ENCODE results near the gene NUF2.
"Not testable (repeated sequence)": the region's sequence is repeated elsewhere in the genome, so short reads cannot be mapped to it uniquely, and the experiment has no call there.

Gene NUF2

DNA sequence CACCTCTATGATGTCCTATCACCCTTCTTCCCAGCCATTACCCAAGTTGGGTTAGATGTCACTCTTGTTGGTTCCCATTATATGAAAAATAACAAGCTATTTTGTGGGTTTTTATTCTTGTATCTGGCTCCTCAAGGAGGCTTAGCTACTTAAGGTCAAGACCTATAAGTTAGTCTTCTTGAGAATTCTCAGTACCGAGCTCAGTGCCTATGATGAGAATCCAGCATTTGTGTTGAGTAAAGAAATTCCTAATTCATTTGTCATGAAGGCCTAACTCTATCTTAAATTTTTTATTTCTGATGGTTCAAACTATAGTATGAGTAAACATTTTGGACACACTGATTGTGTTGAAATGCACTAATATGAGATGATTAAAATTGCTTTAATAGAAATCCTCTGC, 15.9 kb downstream of the NUF2 start:
- DNase-seq: no peak

DNA sequence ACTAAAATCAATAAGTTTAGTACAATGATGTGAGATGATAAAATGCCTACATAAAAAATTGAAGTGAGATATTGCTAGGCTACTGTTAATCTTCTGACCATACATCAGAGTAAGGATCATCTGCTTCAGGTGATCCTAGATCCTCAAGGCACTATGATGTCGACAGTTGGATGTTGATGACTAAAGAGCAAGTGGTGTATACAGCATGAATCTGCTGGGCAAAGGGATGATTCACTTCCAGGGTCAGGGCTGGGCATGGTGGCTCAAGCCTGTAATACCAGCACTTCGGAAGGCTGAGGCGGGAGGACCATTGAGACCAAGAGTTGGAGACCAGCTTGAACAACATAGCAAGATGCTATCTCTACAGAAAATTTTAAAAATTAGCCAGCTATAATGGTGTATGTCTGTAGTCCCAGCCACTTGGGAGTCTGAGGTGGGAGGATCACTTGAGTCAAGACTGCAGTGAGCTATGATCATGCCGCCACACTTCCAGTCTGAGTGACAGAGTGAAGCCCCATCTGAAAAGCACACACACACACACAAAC, 24.6 kb downstream of the NUF2 start:
- DNase-seq: no peak

DNA sequence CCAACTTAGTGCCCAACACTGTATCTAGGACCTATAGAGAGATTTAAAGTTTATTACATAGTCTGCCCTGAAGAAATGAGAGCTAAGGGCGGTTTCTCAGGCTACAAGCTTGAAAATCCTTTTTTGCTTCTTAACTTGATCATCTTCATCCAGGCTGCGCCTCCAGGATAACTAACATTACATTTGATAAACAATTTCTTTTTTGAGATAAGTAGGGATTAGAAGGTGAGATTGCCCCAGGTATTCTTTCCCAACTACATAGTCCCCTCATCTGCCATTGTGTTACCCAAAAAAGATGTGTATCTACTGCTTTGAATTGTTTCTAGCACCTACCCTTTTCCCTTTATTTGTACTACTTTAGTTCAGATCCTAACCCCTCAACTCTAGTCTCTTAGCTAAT, 25.4 kb downstream of the NUF2 start:
- no peak for DNase-seq

DNA sequence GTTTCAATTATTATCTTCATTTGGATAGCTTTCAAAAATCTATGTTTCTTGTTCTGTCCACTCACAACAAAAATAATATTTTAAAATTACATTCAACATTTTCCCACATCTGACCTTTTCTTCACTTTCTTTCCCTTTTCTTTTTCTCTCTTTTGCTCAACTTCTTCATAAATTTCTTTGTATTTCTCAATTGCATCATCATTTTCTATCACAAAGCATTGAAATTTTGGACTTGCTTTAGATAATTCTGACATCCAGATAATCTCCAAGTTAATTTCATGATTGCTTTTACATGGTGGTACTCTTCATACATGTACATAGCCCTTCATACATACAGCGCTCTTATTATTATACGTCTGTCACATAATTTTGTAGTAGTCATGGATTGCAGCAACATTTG, 30.2 kb downstream of the NUF2 start:
- DNase-seq: no peak

DNA sequence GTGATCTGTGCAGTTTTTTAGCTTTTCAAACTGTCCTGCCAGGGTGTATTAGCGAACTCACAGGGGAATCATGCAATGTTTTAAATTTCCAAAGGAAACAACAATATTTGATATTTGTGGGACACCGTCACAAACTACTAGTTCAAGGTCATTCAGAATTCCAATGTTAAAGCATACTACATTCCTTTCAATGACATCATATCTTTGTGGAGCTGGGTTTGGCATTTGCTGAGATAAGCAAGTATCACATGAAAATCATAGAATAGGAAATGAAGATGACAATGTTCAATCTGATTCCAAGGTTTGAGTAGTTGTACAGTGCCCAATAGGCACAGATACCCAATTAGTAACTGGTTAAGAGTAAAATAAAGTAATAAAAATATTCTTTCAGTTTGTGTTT, 35.6 kb downstream of the NUF2 start:
- DNase-seq: no peak

DNA sequence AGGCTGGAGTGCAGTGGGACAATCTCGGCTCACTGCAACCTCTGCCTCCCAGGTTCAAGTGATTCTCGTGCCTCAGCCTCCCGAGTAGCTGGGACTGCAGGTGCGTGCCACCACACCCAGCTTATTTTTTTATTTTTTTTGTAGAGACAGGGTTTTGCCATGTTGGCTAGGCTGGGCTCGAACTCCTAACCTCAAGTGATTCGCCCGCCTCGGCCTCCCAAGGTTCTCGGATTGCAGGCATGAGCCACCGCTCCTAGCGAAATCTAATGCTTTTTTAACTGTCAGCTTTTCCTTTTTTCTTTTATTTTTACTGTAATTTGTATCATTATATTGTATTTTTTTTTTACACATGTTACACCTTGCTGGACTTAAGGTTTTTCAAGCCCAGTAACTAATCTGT, 36.4 kb downstream of the NUF2 start:
- not testable (repeated sequence) for DNase-seq

DNA sequence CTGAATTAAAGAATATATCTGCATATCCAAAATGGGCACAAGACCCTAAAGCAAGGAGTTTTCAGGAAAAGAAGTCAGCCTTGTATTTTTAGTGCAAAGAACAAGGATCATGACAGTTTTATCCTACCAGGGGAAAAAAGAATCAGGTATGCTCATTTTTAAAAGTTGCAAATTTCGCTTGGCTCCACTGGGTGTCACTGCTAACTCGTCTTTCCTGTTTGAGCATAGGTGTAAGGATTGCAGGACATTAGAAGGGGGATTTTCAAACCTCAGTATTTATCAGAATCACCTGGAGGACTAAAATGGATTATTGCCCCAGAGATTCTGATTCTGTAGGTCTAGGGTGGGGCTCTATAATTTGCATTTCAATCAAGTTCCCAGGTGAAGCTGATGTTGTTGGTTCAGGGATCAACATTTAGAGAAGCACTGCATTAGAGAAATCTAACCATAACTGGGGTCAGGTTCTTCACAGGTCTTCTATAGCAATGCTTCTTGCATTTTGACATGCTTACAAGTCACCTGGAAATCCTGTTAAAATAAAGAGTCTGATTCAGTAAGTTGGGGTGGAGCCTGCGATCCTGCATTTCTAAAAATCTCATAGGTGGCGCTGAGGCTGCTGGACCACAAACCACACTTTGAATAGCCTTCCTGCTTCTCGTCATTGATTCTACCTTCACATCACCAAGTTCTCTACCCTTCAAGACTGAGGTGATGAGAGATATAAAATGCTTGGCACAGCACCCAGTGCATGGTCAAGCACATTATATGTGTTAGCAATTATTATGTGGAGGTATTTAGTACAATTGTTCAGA, 39.6 kb downstream of the NUF2 start:
- peak; percentile 21 for DNase-seq

DNA sequence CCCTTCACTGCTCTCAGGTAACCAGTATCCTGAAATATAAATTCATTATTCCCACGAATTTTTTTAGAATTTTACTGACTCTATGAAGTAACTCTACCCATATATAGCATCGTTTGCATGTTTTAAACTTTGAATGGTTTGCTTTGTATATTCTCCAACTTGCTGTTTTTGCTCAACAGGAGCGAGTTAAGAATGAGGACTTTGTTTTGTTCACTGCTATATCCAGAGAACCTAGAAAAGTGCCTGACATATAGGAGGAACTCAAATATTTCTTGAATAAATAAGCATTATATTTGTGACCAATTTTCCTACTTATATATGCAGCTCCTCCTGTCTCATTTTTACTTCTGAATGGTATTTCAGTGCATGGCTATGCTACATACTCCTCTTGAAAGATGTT, 43.4 kb downstream of the NUF2 start:
- DNase-seq: no peak

DNA sequence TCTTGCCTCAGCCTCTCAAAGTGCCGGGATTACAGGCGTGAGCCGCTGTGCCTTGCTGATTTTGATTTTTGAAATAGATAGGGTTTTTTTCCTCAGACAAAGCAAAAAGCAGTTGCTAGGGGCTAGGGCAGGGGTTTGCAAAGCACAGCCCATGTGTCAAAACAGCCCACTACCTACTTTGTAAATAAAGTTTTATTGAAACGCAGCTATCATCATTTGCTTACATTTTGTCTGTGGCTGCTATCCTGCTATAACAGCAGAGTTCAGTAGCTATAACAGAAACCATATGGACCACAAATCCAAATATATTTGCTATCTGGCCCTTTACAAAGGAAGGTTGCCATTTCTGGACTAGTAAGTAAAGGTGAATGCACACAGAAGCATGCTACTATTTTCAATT, 44.8 kb downstream of the NUF2 start:
- no peak for DNase-seq

DNA sequence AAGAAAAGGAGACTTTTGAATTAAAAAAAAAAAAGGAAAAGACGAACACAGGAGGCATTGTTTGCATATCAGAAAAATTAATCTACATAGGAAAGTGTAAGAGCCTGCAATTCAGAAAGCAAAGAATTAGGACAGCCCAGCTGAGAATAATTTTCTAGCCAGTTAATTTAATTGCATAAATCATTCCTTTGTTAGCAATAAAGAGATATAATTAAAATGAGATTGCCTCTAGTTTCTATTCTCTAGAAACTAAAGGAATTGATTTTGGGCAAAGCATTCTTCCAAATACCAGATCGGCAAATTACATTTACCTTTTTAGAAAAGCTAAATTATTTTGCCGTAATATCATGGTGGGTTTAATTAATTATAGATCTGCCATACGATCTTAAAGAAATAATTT, 46.0 kb downstream of the NUF2 start:
- no peak for DNase-seq

DNA sequence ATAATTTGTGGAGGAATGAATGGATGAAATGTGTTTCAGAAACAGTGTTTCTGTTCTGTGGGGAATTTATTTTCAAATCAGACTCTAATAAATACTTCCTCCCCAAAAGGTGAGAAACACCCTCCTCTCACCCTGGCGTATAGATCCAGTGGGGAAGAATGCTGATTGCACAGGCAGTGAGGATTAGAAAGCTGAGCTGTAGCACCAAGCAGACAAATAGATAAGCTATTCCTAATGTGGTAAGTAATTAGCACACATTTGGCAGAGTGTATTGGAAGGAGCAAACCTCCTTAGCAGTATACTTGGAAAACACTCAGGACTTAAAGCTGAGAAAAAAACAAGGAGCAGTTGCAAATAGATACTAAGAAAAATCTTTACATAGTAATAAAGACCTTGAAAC, 50.8 kb downstream of the NUF2 start:
- no peak for DNase-seq

DNA sequence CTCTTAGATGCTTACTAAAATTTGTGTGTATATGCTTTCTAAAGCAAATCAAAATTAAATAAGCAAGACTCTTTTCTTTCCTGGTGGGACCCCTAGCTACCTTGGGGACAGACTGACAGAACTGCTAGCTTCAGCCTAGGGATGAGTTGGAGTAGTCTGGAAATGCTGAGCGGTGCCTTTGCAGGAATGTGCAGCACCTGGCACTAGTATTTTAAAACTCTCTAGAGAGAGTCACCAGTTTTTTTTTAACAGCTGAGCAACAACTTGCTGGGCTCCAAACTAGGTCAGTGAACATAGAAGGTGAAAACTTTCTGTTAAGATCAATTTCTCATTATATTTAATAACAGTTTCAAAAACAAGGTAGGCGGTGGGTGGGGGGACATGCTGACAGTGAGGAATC, 56.8 kb downstream of the NUF2 start:
- no peak for DNase-seq

DNA sequence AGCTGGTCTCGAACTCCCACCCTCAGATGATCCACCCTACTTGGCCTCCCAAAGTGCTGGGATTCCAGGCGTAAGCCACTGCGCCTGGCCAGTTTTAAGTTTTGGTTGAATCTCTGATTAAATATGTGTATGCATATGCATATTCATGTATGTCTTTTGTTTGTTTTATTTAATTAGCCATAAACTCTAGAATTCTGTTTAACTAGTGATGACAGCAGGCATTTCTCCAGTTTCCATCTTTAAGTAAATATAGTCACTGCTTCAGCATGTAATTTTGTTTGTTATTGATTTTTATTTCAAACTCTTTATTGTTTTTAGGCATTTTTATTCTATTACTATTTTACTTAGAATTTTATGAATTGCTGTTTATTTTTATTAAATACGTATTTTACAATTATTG, 58.0 kb downstream of the NUF2 start:
- DNase-seq: no peak

DNA sequence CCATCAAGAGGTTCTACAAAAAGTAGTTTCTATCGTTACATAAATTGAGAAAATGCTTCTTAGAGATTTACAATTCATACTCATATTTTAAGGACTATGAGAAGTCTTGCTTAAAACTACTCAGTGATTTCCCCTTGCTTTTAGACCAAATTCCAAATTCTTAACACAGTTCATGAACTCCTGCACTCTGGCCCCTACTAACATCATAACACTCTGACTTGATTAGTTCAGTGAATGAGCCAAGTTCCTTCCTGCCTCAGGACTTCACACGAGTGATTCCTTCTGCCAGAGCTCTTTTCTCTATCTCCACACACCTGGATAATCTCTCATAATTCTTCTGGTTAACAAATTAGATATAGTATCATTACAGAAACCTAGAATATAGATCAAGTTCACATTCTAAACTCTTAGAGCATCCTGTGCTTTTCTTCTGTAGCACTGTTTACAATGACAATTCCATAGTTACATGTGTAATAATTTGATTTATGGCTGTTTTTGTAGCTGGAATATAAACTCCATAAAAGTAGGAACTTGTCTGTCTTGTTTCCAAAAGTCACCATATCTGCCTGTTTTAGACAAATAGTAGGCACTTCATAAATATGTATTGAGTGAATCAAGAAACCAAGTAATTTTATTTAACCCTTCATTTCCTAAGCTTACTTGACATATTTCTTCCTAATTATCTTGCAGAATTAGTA, 59.9 kb downstream of the NUF2 start:
- no peak for DNase-seq

DNA sequence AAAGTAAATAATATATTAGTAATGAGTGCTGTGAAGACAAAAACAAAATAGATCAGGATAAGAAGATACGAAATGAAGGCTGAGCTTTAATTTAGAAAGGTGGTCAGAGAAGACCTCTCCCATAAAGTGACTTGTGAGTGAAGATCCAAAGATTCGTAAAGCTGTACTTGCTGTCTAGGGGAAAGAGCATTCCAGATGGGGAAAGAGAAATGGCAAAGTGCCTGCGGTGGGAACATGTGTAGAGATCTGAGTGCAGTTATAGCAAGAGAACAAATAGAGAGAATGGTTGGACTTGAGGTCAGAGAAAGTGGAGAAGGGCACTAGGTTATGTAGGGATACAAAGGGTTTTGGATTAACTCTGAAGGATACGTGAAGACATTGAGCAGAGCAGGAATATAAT, 60.6 kb downstream of the NUF2 start:
- no peak for DNase-seq

DNA sequence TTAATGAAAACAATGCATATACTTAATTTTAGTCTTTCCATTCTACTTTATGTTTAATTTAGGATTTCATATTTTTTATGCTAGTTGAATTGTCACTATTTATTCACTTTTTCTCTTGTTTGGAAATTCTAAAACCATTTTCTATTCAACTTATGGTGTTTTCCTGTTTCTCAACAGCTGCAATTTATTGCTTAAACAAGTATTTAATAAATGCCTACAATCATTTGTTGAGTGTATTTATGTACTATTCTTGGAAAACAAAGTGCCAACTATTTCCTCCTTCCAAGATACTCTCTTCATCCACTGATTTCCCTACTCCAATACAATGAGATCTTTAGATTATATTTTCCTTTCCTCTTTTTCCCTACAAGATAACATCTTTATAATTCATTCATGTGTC, 65.4 kb downstream of the NUF2 start:
- no peak for DNase-seq

DNA sequence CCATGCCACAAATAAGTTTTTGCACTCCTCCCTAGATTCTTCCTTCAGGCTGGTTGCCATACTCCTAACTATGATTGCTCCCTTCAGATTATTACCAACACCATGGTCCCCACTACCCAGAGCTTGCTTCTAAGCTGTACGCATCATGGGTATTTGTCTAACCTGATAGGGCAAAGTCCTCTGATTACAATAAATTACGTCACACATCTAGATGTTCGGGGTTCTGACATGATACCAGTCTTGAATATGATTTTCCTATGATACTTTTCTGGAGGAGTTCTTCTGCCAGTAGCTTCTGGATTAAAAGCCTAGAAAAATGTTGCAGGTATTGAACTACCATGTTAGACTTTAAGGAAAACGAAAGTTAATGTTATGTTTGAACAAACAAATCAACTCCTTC, 67.2 kb downstream of the NUF2 start:
- no peak for DNase-seq

DNA sequence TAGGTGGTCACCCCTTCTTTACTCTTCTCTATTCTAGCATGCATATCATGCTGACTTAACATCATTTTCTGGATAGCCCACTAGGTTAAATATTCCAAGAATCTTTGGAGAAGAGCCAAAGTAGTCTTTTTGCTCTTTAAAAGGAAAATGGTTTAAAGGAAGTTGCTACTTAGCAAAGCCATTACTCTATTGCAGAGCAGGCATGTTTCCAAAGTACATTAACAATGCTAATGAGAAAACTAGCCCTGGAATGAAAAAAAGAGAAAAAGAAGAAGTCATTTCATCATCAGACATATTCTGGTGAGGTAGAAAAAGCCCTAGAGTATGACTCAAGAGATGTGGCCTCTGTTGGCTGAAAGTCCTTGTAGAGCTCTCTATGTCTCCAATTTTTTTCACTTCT, 74.0 kb downstream of the NUF2 start:
- no peak for DNase-seq

DNA sequence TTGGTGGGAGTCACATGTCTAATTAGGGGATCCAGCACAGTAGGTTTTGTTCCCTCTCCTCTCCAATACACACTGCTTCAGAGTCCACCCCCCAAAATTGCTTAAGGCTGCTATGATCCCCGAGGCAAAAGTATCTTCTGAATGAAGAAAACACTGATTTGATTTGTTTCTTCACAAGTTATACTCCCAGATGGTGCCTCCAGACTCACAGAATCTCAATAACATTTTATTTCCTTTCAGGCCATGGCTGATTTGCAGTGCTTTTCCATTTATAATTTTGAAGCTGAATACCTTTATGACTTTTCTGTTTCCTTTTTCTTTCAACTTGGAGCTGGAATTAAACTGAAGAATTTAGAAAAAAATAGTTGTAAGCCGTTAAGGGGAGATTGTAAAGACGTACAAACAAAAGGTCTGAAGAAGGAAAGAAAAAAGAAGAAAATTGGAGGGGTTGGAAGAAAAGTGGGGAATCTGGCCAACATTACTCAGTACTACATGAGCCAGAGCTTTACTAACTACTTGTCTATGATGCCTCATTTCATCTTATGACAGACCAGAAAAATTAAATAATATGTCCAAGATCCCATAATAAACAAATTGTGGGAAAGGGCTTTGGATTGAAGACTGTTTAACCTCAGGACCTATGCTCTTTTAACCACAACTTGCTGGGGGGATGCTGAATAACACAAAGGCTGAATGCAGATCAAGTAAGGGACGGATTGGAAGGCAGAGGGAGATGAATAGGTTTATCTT, 75.9 kb downstream of the NUF2 start:
- DNase-seq: no peak

DNA sequence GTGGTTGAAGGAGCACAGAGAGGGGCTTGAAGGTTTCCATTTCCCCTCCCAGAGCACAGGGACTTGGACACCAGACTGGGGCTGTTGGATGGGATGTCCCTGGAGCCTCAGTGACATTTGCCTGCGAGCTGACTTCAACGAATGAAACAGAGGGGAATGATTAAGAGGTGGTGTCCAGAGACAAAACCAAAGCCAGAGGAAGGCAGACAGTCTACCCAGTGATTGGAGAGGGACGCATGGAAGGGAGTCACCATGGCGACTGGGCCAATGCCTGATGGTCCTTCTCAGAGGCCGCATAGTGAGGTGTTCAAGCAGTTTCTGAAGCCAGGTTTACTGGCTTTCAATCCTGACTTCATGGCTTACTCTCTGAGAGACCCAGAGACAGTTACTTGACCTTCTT, 77.2 kb downstream of the NUF2 start:
- DNase-seq: no peak

DNA sequence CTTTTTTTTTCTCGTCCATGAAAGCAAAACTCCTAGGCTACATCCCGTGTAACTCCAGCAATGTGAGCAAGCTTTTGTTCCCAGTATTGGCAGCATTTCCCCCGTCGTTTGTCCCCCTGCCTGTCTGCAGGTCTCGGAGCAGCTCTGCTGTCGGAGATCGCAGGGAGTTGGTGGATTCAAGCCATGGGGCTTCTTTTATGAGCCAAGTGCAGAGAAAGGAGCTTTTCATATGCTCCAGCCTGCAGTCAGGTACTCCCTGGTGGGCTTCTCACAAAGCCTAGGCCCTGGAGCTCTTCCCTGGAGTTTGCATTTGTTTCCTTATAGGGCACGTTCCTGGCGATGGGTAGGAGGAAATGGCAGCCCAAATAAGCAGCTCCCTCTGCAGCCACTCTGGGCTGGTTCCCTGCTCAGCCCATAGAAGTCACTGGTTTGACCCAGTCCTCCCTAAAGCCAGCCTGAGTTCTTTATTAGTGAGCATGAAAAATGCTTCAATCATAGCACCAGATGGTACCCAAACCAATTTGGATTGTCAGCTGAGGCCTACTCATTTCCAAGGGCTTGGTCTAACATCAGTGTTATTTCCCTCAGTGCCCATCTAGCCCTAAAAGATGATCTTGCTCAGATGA, 78.3 kb downstream of the NUF2 start:
- DNase-seq: no peak

DNA sequence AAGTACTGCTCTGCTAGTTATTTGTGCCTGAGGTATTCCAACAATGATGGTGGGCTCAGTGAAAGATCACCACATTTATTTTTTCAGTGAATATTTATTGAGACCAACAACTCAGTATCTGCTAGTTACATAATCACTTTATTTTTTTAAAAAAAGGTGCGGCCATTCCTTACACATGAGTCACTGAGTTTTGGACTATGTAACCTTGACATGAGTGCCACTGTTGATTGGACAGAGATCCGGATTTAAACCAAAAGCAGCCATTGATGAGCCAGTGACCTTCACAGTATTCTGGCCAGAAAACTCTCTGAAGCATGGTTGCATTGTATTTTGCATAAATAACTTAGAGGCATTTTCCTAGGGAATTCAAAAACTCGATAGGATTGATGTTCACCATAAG, 79.5 kb downstream of the NUF2 start:
- no peak for DNase-seq

Data from NCI-H1694 treated with DMSO at 0.1 percent for 48 hours (cell line).